KMS-11 (cell line): ENCODE data around the gene GRID1.

ENCODE experiments used
- H2AFZ ChIP-seq: fragments of 200-600 bp; sonication (generic); 2 replicates; pipeline ENCODE4 v1.6.1; 2016; ENCODE audit warnings: antibody characterized with exemption, mixed run types, low read depth
- H3K27ac ChIP-seq: fragments of 200-600 bp; sonication (generic); 2 replicates; pipeline ENCODE4 v1.6.1; 2016; ENCODE audit warnings: mild to moderate bottlenecking, mixed run types
- H3K27me3 ChIP-seq: fragments of 200-600 bp; sonication (generic); 2 replicates; pipeline ENCODE4 v1.6.1; 2017; ENCODE audit warnings: mild to moderate bottlenecking, low read depth, mixed run types, moderate library complexity; ENCODE audit not compliant: insufficient read depth
- H3K36me3 ChIP-seq: fragments of 200-600 bp; sonication (generic); 2 replicates; pipeline ENCODE4 v1.6.1; 2017; ENCODE audit warnings: mild to moderate bottlenecking, mixed run types; ENCODE audit not compliant: insufficient read depth
- H3K4me1 ChIP-seq: fragments of 200-600 bp; sonication (generic); 2 replicates; pipeline ENCODE4 v1.6.1; 2016; ENCODE audit warnings: mild to moderate bottlenecking, low read depth, mixed run types; ENCODE audit not compliant: poor library complexity, severe bottlenecking
- H3K4me2 ChIP-seq: fragments of 200-600 bp; sonication (generic); 2 replicates; pipeline ENCODE4 v1.7.0; 2016; ENCODE audit warnings: mild to moderate bottlenecking, mixed run types
- H3K4me3 ChIP-seq: fragments of 200-600 bp; sonication (generic); IDR thresholded peaks from 2 replicates; pipeline ENCODE4 v1.6.1; 2017; ENCODE audit warnings: low read depth, low read length, mixed read lengths; ENCODE audit not compliant: insufficient read depth
- H3K79me2 ChIP-seq: fragments of 200-600 bp; sonication (generic); 2 replicates; pipeline ENCODE4 v1.6.1; 2016; ENCODE audit warnings: low read depth, mixed run types; ENCODE audit not compliant: insufficient read depth
- H3K9ac ChIP-seq: fragments of 200-600 bp; sonication (generic); 2 replicates; pipeline ENCODE4 v1.6.1; 2016; ENCODE audit warnings: mild to moderate bottlenecking, mixed run types
- H4K20me1 ChIP-seq: fragments of 200-600 bp; sonication (generic); 2 replicates; pipeline ENCODE4 v1.6.1; 2016; ENCODE audit warnings: mild to moderate bottlenecking, mixed run types; ENCODE audit not compliant: insufficient read depth
- TF ChIP-seq, protein P1 (sequence below): fragments of 200-600 bp; sonication (generic); conservative IDR thresholded peaks from 2 replicates; pipeline ENCODE4 v1.6.1; 2017; ENCODE audit warnings: low read depth, mild to moderate bottlenecking, antibody characterized with exemption, low read length, moderate library complexity, mixed read lengths

Gene GRID1

DNA sequence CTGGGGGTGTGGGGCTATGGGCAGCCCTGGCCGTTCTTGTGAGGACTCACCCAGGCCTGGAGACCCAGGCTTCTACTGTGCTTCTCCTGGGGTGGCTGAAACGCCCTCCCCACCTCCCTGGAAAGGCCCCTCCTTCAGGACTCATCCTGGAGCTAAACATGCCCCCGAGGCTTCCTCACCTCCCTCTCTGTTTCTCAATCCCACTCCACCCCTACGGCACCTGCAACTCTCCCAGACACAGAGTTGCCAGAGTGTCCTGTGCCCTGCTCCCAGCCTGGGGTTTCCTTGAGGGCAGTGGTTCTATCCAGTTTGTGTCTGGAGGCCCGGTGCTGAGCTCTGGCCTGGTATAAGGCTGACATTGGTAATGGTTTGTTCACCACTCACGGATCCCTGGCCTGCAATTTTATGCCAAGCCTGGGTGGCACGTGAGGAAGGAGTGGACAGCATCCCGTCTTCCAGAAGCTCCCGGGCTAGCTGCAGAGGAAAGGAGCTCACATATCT lies 68.0 kb downstream of the GRID1 start:
- Histone ChIP-seq H4K20me1 (no peaks in the 10 kb centered on the region), H3K36me3 (no peaks in the 10 kb centered on the region), H3K79me2 (no peaks in the 10 kb centered on the region), H3K27me3 (no peaks in the 10 kb centered on the region), H3K27ac (no peak overlapping the region), H2AFZ (no peak overlapping the region), H3K4me1 (no peaks in the 10 kb centered on the region), H3K9ac (no peak overlapping the region), H3K4me2 (no peak overlapping the region), H3K4me3 (no peak overlapping the region)
- TF ChIP-seq, protein P1, sequence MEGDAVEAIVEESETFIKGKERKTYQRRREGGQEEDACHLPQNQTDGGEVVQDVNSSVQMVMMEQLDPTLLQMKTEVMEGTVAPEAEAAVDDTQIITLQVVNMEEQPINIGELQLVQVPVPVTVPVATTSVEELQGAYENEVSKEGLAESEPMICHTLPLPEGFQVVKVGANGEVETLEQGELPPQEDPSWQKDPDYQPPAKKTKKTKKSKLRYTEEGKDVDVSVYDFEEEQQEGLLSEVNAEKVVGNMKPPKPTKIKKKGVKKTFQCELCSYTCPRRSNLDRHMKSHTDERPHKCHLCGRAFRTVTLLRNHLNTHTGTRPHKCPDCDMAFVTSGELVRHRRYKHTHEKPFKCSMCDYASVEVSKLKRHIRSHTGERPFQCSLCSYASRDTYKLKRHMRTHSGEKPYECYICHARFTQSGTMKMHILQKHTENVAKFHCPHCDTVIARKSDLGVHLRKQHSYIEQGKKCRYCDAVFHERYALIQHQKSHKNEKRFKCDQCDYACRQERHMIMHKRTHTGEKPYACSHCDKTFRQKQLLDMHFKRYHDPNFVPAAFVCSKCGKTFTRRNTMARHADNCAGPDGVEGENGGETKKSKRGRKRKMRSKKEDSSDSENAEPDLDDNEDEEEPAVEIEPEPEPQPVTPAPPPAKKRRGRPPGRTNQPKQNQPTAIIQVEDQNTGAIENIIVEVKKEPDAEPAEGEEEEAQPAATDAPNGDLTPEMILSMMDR, result no peak

DNA sequence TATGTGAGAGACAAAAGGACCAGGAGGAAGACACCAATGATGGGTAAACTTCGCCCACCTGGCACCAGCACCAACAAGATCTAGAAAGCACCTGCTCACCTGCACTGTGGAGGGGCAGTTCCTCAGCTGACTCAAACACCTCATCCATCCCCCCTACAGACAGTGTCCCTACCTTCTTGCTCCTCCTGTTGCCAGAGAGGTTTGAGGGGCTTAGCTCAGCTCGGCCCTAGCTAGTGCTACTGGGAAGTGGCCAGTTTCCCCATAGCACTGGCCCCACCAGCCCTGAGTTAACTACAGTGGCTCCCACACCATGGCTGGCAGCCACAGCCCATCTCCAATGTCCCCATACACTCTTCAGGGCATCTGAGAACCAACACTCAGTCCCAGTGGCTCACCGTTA lies 70.8 kb downstream of the GRID1 start:
- no peaks in the 10 kb centered on the region for H3K36me3 ChIP-seq
- H3K79me2 ChIP-seq, result no peaks in the 10 kb centered on the region
- H3K27ac ChIP-seq, result no peak overlapping the region
- TF ChIP-seq, protein P1, result no peak
- no peaks in the 10 kb centered on the region for H3K27me3 ChIP-seq
- no peaks in the 10 kb centered on the region for H3K4me1 ChIP-seq
- no peak overlapping the region for H3K4me2 ChIP-seq
- H2AFZ ChIP-seq, result no peak overlapping the region
- H4K20me1 ChIP-seq, result no peaks in the 10 kb centered on the region
- no peak overlapping the region for H3K9ac ChIP-seq
- no peak overlapping the region for H3K4me3 ChIP-seq

DNA sequence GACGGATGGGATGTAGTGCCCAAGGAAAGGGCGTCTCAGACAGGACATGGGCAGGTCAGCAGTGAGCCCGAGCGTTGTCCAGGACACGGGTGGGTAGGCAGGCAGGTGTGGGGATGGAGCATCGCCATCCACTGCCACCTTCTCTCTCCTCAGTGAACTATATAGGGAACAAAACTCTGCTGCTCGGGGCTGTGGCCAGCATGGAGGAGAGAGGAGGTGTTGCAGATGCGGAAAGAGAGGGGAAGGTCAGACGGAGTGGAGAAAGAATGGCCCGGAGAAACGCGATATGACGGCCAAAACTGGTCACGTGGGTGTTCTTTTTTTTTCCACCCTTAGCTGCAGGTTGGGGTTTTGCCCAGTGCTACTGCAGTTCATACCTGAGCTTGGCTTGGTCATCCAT lies 71.2 kb downstream of the GRID1 start:
- Histone ChIP-seq H3K27me3 (no peaks in the 10 kb centered on the region), H3K36me3 (no peaks in the 10 kb centered on the region), H4K20me1 (no peaks in the 10 kb centered on the region), H2AFZ (no peak overlapping the region), H3K79me2 (no peaks in the 10 kb centered on the region), H3K9ac (no peak overlapping the region), H3K4me3 (no peak overlapping the region), H3K4me2 (no peak overlapping the region), H3K27ac (no peak overlapping the region), H3K4me1 (no peaks in the 10 kb centered on the region)
- TF ChIP-seq, protein P1, result no peak

DNA sequence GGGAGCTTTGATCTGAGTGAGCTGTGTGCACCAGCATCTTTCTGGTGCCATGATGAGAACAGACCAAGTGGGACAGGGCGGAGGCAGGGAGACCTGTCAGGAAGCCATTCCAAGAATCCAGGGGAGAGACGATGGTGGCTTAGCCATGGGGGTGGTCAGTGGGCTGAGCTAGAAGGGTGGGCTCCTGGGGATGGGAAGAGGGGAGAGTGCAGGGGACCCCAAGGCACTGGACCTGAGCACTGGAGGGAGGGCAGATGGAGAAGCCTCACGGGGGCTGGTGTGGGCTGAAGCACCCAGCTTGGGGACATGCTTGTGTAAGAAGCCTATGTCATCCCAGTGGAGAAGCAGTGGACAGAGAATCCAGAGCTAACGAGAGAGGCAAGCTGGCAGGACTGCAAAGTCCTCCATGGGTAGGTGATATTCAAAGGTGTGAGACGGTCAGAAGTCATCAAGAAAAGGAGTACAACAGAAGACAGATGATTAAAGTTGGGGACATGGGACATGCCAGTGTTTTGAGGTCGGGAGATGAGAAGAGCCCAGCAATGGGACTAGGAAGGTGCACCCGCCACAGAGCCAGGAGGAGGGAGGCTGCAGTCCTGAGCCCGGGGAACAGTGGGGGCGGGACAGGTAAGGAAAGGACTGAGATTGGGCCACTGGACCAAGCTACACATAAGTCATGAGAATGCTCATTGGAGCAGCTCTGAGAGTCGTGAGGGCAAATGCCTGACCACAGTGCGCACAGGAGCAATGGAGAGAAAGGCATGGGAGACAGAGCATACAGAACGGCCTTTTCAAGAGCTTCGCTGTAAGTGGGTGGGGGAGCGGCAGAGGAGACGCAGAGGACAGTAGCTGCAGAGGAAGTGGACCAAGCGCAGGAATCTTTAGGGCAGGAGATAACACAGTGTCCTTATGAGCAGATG lies 72.0 kb downstream of the GRID1 start:
- no peaks in the 10 kb centered on the region for H4K20me1 ChIP-seq
- no peak overlapping the region for H3K4me2 ChIP-seq
- H3K27ac ChIP-seq, result no peak overlapping the region
- H3K4me1 ChIP-seq, result no peaks in the 10 kb centered on the region
- no peak overlapping the region for H2AFZ ChIP-seq
- no peak overlapping the region for H3K9ac ChIP-seq
- no peaks in the 10 kb centered on the region for H3K27me3 ChIP-seq
- H3K36me3 ChIP-seq, result no peaks in the 10 kb centered on the region
- H3K4me3 ChIP-seq, result no peak overlapping the region
- no peaks in the 10 kb centered on the region for H3K79me2 ChIP-seq
- TF ChIP-seq, protein P1, result no peak
